ENCODE measurements around the gene PPP2R5C. TPM values are rescaled to one million over a fixed set of nuclear protein-coding genes. Genes with fewer than 3 reads are reported as not detected.

Gene PPP2R5C
- total RNA-seq, 2 donors from 2014 or later: 317 to 370 TPM

DNA sequence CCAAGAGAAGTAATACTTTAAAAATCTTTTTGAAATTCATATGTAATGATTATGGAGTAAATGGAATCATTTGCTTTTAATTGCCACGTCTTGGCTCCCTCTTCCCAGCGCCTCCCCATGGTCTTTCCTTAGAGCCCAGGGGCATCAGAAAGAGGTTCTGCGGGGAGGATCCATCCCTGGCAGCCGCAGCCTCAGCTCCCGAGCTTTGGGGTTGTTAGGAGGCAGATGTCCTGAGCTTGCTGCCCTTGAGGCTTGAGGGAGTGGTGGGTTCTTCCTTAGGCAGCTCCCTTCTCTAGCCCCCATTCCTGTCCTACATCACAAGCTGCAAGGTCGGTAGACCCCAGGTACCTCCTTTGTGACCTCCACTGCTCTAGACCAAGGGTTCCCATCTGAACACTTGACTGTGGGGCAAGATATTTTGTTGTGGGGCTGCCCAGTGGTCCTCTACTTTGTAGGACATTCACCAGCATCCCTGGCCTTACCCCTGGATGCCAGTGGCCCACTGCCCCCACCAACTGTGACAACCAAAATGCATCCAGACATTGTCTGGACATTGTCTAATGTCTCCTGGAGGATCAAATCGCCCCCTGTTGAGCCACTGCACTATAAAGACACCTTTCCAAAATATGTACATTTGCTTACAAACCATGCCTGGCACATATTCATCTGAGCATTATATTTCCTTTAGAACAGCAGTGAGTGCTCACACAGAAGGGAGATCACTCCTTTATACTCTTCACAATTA is 6.3 kb downstream of the PPP2R5C start:
- peak overlapping the region; percentile 9 for H3K27ac Mint-ChIP-seq
- ATAC-seq (replicated peaks in 1 of 2) (no peak), DNase-seq (no peak)
- peaks cover 54% of the 10 kb centered on the region for H3K4me1 Mint-ChIP-seq (ENCODE audit: low read depth)
- H3K36me3 Mint-ChIP-seq (ENCODE audit: insufficient read depth in 2 of 2): peaks cover 6 to 15% of the 10 kb centered on the region in 2 donors
- H3K27me3 Mint-ChIP-seq (ENCODE audit: low read depth): no peaks in the 10 kb centered on the region
- H3K9me3 Mint-ChIP-seq: no peaks in the 10 kb centered on the region
- no peak overlapping the region for H3K4me3 Mint-ChIP-seq

DNA sequence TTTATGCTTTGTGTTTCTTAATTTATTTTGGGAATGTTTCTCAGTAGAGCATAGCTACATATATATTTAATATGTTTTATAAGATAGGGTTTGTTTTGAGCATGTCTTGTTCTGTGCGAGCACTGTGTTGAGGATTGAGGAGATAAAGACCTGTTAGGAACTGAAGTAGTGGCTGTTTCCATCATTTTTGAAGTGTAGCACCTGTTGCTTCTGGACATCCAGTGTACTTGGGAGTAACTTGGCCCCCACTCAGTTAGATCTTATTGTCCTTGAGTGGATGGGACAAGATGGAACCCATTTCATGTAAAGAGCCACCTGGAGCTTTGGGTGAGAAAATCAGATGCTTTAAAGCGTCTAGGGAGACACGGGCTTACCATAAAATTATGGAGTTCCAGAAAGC is 8.7 kb downstream of the PPP2R5C start:
- no peaks in the 10 kb centered on the region for H3K9me3 Mint-ChIP-seq
- ATAC-seq (replicated peaks in 1 of 2) (no peak), DNase-seq (no peak)
- peaks cover 2 to 10% of the 10 kb centered on the region in 2 donors for H3K36me3 Mint-ChIP-seq (ENCODE audit: insufficient read depth in 2 of 2)
- H3K27ac Mint-ChIP-seq: no peak overlapping the region
- H3K4me1 Mint-ChIP-seq (ENCODE audit: low read depth): peaks cover 44% of the 10 kb centered on the region
- no peak overlapping the region for H3K4me3 Mint-ChIP-seq
- H3K27me3 Mint-ChIP-seq (ENCODE audit: low read depth): no peaks in the 10 kb centered on the region

DNA sequence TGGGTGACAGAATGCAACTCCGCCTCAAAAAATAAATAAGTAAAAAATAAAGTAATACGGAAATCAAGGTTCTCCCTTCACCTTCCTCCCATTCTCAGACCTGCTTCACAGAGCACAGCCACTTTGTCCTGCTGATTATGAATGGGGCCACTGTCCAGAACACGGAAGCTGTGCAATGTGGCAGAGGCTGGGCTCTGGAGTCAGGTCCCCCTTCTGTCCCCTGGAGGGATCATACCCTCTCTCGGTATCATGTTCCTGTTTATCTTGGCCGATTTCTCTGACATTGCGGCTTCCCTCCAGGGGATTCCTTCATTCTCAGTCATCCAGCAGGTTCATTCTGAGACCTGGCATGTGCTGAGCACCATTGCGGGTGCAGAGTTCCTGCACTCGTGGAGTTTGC is 11.3 kb downstream of the PPP2R5C start:
- no peak for ATAC-seq (replicated peaks in 1 of 2)
- H3K9me3 Mint-ChIP-seq: no peaks in the 10 kb centered on the region
- H3K4me3 Mint-ChIP-seq: no peak overlapping the region
- peaks cover 2 to 6% of the 10 kb centered on the region in 2 donors for H3K36me3 Mint-ChIP-seq (ENCODE audit: insufficient read depth in 2 of 2)
- H3K4me1 Mint-ChIP-seq (ENCODE audit: low read depth): peaks cover 40% of the 10 kb centered on the region
- no peak for DNase-seq
- H3K27ac Mint-ChIP-seq: no peak overlapping the region
- no peaks in the 10 kb centered on the region for H3K27me3 Mint-ChIP-seq (ENCODE audit: low read depth)

DNA sequence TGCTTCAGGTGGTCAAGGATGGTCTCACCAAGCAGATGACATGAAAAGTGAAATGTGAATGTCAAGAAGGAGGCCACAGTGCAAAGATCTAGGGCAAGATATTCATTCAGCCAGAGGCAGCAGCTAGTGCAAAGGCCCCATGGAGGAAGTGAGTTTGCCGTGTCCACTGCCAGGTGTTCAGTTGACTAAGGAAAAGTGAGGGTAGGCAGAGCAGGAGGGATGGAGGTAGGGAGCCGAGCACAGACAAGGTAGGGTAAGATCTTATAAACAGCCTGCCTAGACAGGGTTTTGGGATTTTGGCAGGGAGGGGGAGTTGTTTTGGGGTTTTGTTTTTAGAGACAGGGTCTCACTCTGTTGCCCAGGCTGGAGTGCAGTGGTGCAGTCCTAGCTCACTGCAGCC is 11.9 kb downstream of the PPP2R5C start:
- Mint-ChIP-seq H3K27ac (no peak overlapping the region), H3K27me3 (ENCODE audit: low read depth) (no peaks in the 10 kb centered on the region), H3K36me3 (ENCODE audit: insufficient read depth in 2 of 2) (peaks cover 2 to 9% of the 10 kb centered on the region in 2 donors), H3K4me3 (no peak overlapping the region), H3K9me3 (no peaks in the 10 kb centered on the region), H3K4me1 (ENCODE audit: low read depth) (peaks cover 44% of the 10 kb centered on the region)
- DNase-seq (no peak), ATAC-seq (replicated peaks in 1 of 2) (no peak)

DNA sequence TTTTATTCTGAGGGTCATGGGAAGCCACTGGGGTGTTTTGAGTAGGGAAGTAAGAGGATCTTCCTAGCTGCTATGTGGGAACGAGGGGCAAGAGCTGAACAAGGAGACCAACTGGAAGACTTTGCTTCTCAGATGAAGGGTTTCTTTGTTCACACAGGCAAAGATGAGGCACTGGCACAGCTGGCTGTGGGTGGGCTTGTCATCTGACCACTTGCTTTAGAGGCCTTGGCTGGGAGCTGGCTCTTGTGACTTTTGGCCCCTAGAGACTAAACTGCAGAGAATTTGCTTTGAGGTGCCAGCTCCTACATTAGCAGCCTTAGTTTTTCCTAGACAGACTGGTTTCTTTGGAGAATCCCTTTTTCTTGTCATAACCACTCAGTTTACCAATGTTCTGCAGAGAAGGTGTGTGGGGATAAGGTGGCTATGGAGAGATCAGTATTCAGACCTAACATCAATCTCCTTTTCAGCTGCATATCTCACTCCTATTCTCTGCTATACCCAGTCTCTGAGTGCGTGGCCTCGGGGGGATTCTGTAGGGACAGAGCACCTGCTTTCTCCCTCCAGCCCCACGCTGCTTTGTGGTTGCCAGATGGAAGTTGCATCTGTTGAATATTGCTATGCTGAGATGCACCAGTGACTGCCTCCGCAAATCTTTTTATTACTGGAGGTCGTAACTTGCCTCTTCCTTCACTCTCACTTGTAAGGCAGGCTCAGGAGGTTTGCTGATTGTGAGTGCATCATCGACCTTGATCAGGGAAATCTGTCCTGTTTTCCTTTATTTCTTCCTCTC is 12.7 kb downstream of the PPP2R5C start:
- DNase-seq (no peak), ATAC-seq (replicated peaks in 1 of 2) (no peak)
- H3K36me3 Mint-ChIP-seq (ENCODE audit: insufficient read depth in 2 of 2): peaks cover 2 to 8% of the 10 kb centered on the region in 2 donors
- H3K4me1 Mint-ChIP-seq (ENCODE audit: low read depth): peaks cover 52% of the 10 kb centered on the region
- no peak overlapping the region for H3K4me3 Mint-ChIP-seq
- H3K27me3 Mint-ChIP-seq (ENCODE audit: low read depth): peaks cover 4% of the 10 kb centered on the region
- H3K9me3 Mint-ChIP-seq: no peaks in the 10 kb centered on the region
- H3K27ac Mint-ChIP-seq: no peak overlapping the region

DNA sequence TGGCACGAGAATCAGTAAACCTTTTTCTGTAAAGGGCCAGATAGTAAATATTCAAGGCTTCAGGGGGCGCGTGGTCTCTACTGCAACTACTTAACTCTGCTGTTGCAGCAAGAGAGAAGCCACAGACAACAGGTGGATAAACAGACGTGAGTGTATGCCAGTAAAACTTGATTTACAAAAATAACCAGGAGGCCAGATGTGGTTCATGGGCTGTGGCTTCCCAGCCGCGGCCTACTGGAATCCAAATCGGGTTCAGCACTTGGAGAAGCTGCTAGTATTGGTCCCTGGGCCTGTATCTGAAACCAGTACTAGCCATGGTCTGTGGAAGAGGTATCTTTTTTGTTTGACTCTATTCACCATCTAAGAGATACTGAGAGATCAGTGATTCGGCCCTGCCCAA is 13.3 kb downstream of the PPP2R5C start:
- H3K36me3 Mint-ChIP-seq (ENCODE audit: insufficient read depth in 2 of 2): peaks cover 2 to 8% of the 10 kb centered on the region in 2 donors
- peaks cover 10% of the 10 kb centered on the region for H3K27me3 Mint-ChIP-seq (ENCODE audit: low read depth)
- H3K4me3 Mint-ChIP-seq: no peak overlapping the region
- ATAC-seq (replicated peaks in 1 of 2) (no peak), DNase-seq (no peak)
- no peaks in the 10 kb centered on the region for H3K9me3 Mint-ChIP-seq
- peaks cover 58% of the 10 kb centered on the region for H3K4me1 Mint-ChIP-seq (ENCODE audit: low read depth)
- H3K27ac Mint-ChIP-seq: no peak overlapping the region

DNA sequence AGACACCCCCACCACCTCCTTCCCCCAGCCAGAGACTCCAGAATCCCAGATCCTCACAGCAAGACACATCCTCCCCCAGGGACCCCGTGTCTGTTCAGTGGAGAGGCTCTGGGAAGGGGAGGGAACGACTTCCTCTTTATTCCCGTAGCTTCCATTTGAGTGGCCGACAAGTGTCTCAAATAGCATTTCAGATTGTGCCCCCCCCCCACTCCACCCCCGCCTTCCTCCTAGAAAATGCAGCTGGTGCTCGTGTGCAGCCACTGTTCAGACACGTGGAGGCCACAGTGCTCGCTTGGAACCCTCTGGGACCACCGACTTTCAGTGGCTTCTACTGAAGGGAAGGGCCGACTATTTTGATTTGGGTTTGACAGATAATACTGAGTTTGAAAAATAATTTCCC is 14.3 kb downstream of the PPP2R5C start:
- Mint-ChIP-seq H3K4me1 (ENCODE audit: low read depth) (peaks cover 61% of the 10 kb centered on the region), H3K27me3 (ENCODE audit: low read depth) (peaks cover 19% of the 10 kb centered on the region), H3K27ac (no peak overlapping the region), H3K36me3 (ENCODE audit: insufficient read depth in 2 of 2) (peaks cover 2 to 8% of the 10 kb centered on the region in 2 donors), H3K4me3 (no peak overlapping the region), H3K9me3 (no peaks in the 10 kb centered on the region)
- no peak for DNase-seq
- no peak for ATAC-seq (replicated peaks in 1 of 2)

GRCh38 chr14:101776344-101776743 is 14.8 kb downstream of the PPP2R5C start:
- peaks cover 2 to 6% of the 10 kb centered on the region in 2 donors for H3K36me3 Mint-ChIP-seq (ENCODE audit: insufficient read depth in 2 of 2)
- ATAC-seq (replicated peaks in 1 of 2) (no peak), DNase-seq (no peak)
- no peak overlapping the region for H3K4me3 Mint-ChIP-seq
- H3K27ac Mint-ChIP-seq: no peak overlapping the region
- no peaks in the 10 kb centered on the region for H3K9me3 Mint-ChIP-seq
- H3K4me1 Mint-ChIP-seq (ENCODE audit: low read depth): peaks cover 60% of the 10 kb centered on the region
- peaks cover 19% of the 10 kb centered on the region for H3K27me3 Mint-ChIP-seq (ENCODE audit: low read depth)

DNA sequence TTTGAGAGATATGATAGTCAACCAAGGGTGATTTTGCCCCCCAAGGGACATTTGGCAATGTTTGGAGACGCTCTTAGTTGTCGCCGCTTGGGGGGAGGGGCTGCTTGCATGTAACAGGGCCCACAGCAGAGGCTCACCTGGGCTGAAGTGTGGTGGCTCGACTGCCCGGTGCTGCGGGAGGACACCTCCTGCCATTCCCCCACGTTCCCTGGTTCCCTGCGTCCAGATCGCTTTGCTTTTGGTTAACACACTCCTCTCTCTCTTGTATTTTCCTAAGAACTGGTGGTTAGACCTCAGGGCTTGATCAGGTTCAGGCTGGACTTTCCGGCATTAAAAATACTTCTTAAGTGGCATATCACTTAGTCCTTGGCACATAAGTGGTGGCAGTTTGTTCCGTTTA is 18.9 kb downstream of the PPP2R5C start:
- DNase-seq (no peak), ATAC-seq (replicated peaks in 1 of 2) (no peak)
- Mint-ChIP-seq H3K4me1 (ENCODE audit: low read depth) (peaks cover 56% of the 10 kb centered on the region), H3K27me3 (ENCODE audit: low read depth) (peaks cover 19% of the 10 kb centered on the region), H3K27ac (no peak overlapping the region), H3K36me3 (ENCODE audit: insufficient read depth in 2 of 2) (peaks cover 3 to 10% of the 10 kb centered on the region in 2 donors), H3K4me3 (peak overlapping the region; percentile 85 to 87), H3K9me3 (peaks cover 0 to 2% of the 10 kb centered on the region in 2 donors)

GRCh38 chr14:101780887-101781239 is 19.4 kb downstream of the PPP2R5C start:
- no peak for DNase-seq

DNA sequence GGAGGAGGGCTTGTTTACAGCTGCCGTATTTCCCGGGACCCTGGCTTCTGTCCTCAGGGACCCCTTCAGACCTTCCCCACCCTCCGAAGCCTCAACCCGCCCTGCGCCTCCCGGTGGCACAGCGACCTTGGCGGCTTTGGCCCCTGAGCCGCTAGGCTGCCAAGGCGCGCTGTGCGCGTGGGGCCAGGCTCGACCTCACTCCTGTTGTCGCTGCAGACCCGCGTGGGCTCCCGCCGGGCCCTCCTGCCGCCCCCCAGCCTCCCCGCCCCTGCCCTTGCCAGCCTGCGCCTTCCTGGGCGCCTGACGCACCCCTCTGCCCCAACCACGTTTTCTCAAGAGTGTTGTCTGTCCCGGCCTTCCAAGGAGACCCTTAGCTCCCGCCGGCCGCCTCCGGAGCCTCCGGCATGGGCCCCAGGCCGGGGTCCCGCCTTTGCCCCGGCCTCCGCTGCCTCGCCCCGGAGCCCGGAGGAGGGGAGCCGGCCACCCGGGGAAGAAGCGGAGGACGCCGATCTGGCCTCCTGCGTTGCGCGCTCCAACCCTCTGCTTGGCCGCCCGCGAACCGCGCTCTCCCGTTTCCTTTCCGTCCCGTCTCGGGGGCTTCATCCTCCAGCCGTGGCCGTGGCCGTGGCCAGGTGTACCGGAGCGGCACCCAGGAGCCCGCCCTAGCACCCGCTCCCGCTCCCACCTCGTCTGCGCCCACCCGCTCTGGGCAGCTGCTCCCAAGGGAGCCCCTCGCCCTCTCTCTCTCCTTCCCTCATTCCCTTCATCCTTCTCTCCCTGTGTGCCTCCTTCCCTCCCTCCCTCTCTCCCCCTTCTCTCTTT is 19.9 kb downstream of the PPP2R5C start:
- Mint-ChIP-seq H3K4me1 (ENCODE audit: low read depth) (peaks cover 46% of the 10 kb centered on the region), H3K36me3 (ENCODE audit: insufficient read depth in 2 of 2) (peaks cover 3 to 10% of the 10 kb centered on the region in 2 donors), H3K27ac (peak overlapping the region; percentile 64), H3K27me3 (ENCODE audit: low read depth) (peaks cover 19% of the 10 kb centered on the region), H3K4me3 (peak overlapping the region; percentile 85 to 87), H3K9me3 (peaks cover 0 to 2% of the 10 kb centered on the region in 2 donors)
- ATAC-seq (replicated peaks in 1 of 2) (peak; percentile 77 to 79), DNase-seq (peak; percentile 54 to 55)

More at GRCh38 chr14:101780887-101781239, 19.4 kb downstream of the PPP2R5C start:
- peak; percentile 36 to 43 for ATAC-seq (replicated peaks in 1 of 2)
- H3K36me3 Mint-ChIP-seq (ENCODE audit: insufficient read depth in 2 of 2): peaks cover 3 to 10% of the 10 kb centered on the region in 2 donors
- peaks cover 0 to 2% of the 10 kb centered on the region in 2 donors for H3K9me3 Mint-ChIP-seq
- H3K4me3 Mint-ChIP-seq: peak overlapping the region; percentile 85 to 87
- H3K27ac Mint-ChIP-seq: no peak overlapping the region
- peaks cover 51% of the 10 kb centered on the region for H3K4me1 Mint-ChIP-seq (ENCODE audit: low read depth)
- H3K27me3 Mint-ChIP-seq (ENCODE audit: low read depth): peaks cover 19% of the 10 kb centered on the region

DNA sequence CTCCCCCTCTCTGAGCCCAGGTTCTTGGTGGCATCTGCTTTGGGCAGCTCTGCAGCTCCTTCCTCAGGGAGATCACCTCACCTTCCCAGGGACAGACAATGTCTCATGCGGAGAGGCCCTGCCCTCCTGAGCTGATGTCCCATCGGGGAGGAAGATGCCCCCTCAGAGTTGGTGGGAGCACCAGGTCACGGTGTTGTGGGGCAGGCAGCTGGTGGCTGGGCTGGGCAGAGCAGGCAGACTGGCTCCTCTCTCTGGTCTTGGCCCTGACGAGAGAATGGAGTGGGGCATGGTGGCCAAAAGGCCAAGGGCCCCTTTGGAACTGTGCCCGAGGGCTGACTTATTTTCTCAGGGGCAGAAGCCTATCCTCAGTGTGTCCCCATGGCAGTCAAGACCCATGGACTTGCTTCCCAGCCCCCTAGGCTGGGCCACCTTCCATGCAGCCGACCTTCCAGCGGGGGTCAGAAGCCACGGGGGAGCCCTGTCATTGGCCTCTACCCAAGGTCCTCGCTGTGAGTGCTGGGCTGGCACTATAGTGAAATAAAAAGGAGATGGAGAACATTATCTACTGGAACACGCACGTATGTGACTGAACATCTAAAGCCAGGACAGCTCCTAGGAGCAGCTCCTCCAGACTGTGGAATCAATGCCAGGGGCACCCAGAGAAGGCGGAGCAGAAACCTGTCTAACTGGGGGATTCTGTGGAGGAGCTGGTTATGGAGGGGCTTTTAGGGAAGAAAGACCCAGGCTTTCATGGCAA is 21.9 kb downstream of the PPP2R5C start:
- ATAC-seq (replicated peaks in 1 of 2) (no peak), DNase-seq (no peak)
- Mint-ChIP-seq H3K27me3 (ENCODE audit: low read depth) (peaks cover 19% of the 10 kb centered on the region), H3K4me3 (peak overlapping the region in 1 of 2 donors; percentile 57), H3K27ac (peak overlapping the region; percentile 27), H3K36me3 (ENCODE audit: insufficient read depth in 2 of 2) (peaks cover 1 to 9% of the 10 kb centered on the region in 2 donors), H3K9me3 (peaks cover 0 to 2% of the 10 kb centered on the region in 2 donors), H3K4me1 (ENCODE audit: low read depth) (peaks cover 39% of the 10 kb centered on the region)

Measured in activated T-cell treated with anti-CD3 and anti-CD28 coated beads, Interleukin-2, amount 50 U/mL, for 72 hours (primary cell).